Upper lobe of left lung (tissue), 4 donors: ENCODE results near the gene PPARD.

Source experiments
- EP300 ChIP-seq, 4 donors: sonication (generic); formaldehyde crosslinking; IDR thresholded peaks; one replicate each; pipeline ENCODE4 v1.5.1; 2017; ENCODE audit warnings: antibody characterized with exemption in 4 of 4, control low read depth in 2 of 4
- POLR2AphosphoS5 ChIP-seq, 2 donors: sonication (generic); formaldehyde crosslinking; IDR thresholded peaks; one replicate each; pipeline ENCODE4 v1.5.1; 2017; ENCODE audit warnings: antibody characterized with exemption in 2 of 2
- TF ChIP-seq, protein P1 (sequence below), 6 experiments: fragments of 450-650 bp in 4 of 6; fragments of 200-600 bp in 2 of 6; sonication (generic) in 2 of 6; IDR thresholded peaks; one replicate each; pipeline ENCODE4 v1.5.1; 2016 to 2019; ENCODE audit warnings: antibody characterized with exemption in 6 of 6

GRCh38 chr6:35451354-35452182, 109.2 kb downstream of the PPARD start:
- TF ChIP-seq, protein P1, sequence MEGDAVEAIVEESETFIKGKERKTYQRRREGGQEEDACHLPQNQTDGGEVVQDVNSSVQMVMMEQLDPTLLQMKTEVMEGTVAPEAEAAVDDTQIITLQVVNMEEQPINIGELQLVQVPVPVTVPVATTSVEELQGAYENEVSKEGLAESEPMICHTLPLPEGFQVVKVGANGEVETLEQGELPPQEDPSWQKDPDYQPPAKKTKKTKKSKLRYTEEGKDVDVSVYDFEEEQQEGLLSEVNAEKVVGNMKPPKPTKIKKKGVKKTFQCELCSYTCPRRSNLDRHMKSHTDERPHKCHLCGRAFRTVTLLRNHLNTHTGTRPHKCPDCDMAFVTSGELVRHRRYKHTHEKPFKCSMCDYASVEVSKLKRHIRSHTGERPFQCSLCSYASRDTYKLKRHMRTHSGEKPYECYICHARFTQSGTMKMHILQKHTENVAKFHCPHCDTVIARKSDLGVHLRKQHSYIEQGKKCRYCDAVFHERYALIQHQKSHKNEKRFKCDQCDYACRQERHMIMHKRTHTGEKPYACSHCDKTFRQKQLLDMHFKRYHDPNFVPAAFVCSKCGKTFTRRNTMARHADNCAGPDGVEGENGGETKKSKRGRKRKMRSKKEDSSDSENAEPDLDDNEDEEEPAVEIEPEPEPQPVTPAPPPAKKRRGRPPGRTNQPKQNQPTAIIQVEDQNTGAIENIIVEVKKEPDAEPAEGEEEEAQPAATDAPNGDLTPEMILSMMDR (IDR thresholded peaks at IDR 0.05): no peak
- TF ChIP-seq POLR2AphosphoS5 (IDR thresholded peaks at IDR 0.05): no peak
- no peak for TF ChIP-seq EP300 (IDR thresholded peaks at IDR 0.05)
